ENCODE results near the gene ALPL.
A peak's percentile ranks its signal among the peaks of the same experiment; 100 is the strongest.

ALPL gene

GRCh38 chr1:21573971-21574465 is 64.8 kb downstream of the ALPL start:
- no peak for DNase-seq (ENCODE audit: low read depth)
- TF ChIP-seq, protein P1, sequence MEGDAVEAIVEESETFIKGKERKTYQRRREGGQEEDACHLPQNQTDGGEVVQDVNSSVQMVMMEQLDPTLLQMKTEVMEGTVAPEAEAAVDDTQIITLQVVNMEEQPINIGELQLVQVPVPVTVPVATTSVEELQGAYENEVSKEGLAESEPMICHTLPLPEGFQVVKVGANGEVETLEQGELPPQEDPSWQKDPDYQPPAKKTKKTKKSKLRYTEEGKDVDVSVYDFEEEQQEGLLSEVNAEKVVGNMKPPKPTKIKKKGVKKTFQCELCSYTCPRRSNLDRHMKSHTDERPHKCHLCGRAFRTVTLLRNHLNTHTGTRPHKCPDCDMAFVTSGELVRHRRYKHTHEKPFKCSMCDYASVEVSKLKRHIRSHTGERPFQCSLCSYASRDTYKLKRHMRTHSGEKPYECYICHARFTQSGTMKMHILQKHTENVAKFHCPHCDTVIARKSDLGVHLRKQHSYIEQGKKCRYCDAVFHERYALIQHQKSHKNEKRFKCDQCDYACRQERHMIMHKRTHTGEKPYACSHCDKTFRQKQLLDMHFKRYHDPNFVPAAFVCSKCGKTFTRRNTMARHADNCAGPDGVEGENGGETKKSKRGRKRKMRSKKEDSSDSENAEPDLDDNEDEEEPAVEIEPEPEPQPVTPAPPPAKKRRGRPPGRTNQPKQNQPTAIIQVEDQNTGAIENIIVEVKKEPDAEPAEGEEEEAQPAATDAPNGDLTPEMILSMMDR (IDR thresholded peaks at IDR 0.05; ENCODE audit: control insufficient read depth, insufficient read depth, low read depth, low read length, missing control alignments) = peak; percentile 77
- no peak overlapping the region for H3K4me3 ChIP-seq (ENCODE audit: control insufficient read depth, low read depth, low read length)

- no peak for DNase-seq (ENCODE audit: low read depth)
- H3K4me3 ChIP-seq (ENCODE audit: control insufficient read depth, low read depth, low read length) = no peak overlapping the region
- TF ChIP-seq, protein P1 (IDR thresholded peaks at IDR 0.05; ENCODE audit: control insufficient read depth, insufficient read depth, low read depth, low read length, missing control alignments) = peak; percentile 4
Measured at GRCh38 chr1:21574466-21575151, 65.4 kb downstream of the ALPL start.

DNA sequence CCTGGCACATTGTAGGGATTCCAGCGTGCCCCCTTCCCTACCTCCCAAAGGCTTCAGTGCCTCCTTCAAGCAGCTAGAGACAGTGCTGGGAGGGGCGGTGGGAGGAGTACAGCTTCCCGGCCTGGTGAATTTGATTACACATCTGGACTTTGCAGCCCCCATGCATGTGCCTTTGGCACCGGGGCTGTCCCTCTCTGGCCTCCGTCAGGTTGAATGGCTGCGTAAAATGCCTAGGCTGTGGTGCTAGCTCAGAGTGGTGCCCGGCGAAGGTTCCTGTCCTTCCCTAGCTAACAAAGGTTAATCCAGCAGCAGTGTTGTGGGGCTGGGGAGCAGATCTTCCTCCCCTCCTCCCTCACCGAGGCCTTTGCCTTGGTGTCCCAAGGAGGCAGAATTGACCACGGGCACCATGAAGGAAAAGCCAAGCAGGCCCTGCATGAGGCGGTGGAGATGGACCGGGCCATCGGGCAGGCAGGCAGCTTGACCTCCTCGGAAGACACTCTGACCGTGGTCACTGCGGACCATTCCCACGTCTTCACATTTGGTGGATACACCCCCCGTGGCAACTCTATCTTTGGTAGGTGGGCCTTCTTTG is 66.2 kb downstream of the ALPL start:
- H3K4me3 ChIP-seq (ENCODE audit: control insufficient read depth, low read depth, low read length) = no peak overlapping the region
- TF ChIP-seq, protein P1 (IDR thresholded peaks at IDR 0.05; ENCODE audit: control insufficient read depth, insufficient read depth, low read depth, low read length, missing control alignments) = no peak
- DNase-seq (ENCODE audit: low read depth) = no peak

GRCh38 chr1:21576031-21576797 is 67.0 kb downstream of the ALPL start:
- no peak for DNase-seq (ENCODE audit: low read depth)
- no peak overlapping the region for H3K4me3 ChIP-seq (ENCODE audit: control insufficient read depth, low read depth, low read length)
- TF ChIP-seq, protein P1 (IDR thresholded peaks at IDR 0.05; ENCODE audit: control insufficient read depth, insufficient read depth, low read depth, low read length, missing control alignments) = no peak

DNA sequence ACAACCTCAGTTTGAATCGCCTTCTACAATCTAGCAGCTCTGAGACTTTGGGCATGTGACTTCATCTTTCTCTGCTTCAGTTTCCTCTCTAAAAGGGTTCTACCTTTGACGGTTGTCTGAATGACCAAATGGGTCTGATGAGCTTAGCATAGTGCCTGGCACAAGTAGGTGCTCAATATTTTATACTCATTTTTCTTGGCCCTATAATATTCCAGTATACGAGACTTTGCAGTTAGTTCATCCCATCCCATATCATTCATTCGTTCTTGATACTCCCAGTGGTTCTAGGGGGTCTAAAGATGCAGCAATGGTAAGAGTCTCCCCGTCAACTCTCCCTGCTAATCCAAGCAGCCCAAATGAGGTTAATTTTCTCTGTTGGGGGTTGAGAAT is 67.6 kb downstream of the ALPL start:
- TF ChIP-seq, protein P1 (IDR thresholded peaks at IDR 0.05; ENCODE audit: control insufficient read depth, insufficient read depth, low read depth, low read length, missing control alignments) = no peak
- no peak overlapping the region for H3K4me3 ChIP-seq (ENCODE audit: control insufficient read depth, low read depth, low read length)

DNA sequence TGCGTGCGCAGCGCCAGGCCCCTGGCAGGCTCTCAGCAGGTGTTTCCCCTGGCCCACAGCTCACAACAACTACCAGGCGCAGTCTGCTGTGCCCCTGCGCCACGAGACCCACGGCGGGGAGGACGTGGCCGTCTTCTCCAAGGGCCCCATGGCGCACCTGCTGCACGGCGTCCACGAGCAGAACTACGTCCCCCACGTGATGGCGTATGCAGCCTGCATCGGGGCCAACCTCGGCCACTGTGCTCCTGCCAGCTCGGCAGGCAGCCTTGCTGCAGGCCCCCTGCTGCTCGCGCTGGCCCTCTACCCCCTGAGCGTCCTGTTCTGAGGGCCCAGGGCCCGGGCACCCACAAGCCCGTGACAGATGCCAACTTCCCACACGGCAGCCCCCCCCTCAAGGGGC is 68.1 kb downstream of the ALPL start:
- TF ChIP-seq, protein P1 (IDR thresholded peaks at IDR 0.05; ENCODE audit: control insufficient read depth, insufficient read depth, low read depth, low read length, missing control alignments) = no peak
- H3K4me3 ChIP-seq (ENCODE audit: control insufficient read depth, low read depth, low read length) = no peak overlapping the region
- no peak for DNase-seq (ENCODE audit: low read depth)

More for the DNA sequence above, 67.6 kb downstream of the ALPL start:
- DNase-seq (ENCODE audit: low read depth) = no peak

Data from AG09309 (cell line).